Body of pancreas (tissue), 4 donors: ENCODE results near the gene NUDT19.

ENCODE experiments used
- POLR2A ChIP-seq, 3 donors: fragments of 450-650 bp; IDR thresholded peaks; one replicate each; pipeline ENCODE4 v1.6.1; 2016; ENCODE audit warnings: antibody characterized with exemption in 3 of 3, mild to moderate bottlenecking in 2 of 3
- TF ChIP-seq, protein P1 (sequence below), 7 experiments: fragments of 450-650 bp in 4 of 7; fragments of 200-600 bp in 3 of 7; sonication (generic) in 3 of 7; IDR thresholded peaks; one replicate each; pipeline ENCODE4 v1.5.1; 2016 to 2019; ENCODE audit warnings: antibody characterized with exemption in 7 of 7

DNA sequence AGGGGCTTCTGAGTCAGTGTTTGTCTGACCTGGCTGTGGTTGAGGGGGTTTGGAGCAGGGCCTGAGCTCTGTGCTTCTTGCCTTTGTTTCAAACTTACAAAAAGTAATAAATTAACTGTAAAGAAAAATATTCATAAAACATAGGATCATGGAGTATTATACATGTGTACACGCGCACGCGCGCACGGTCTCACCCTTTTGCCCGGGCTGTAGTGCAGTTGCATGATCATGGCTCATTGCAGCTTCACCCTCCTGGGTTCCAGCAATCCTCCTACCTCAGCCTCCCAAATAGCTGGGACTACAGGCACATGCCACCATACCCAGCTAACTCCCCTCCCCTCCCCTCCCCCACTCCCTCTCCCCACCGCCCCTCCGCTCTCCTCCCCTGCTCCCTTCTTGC lies 51.4 kb downstream of the NUDT19 start:
- TF ChIP-seq POLR2A (IDR thresholded peaks at IDR 0.05) = no peak
- TF ChIP-seq, protein P1, sequence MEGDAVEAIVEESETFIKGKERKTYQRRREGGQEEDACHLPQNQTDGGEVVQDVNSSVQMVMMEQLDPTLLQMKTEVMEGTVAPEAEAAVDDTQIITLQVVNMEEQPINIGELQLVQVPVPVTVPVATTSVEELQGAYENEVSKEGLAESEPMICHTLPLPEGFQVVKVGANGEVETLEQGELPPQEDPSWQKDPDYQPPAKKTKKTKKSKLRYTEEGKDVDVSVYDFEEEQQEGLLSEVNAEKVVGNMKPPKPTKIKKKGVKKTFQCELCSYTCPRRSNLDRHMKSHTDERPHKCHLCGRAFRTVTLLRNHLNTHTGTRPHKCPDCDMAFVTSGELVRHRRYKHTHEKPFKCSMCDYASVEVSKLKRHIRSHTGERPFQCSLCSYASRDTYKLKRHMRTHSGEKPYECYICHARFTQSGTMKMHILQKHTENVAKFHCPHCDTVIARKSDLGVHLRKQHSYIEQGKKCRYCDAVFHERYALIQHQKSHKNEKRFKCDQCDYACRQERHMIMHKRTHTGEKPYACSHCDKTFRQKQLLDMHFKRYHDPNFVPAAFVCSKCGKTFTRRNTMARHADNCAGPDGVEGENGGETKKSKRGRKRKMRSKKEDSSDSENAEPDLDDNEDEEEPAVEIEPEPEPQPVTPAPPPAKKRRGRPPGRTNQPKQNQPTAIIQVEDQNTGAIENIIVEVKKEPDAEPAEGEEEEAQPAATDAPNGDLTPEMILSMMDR (IDR thresholded peaks at IDR 0.05) = no peak
